Suprapubic skin (tissue), 4 donors: Measurements from ENCODE around the gene ATF6. TPM values are rescaled to one million over a fixed set of nuclear protein-coding genes. Genes with fewer than 3 reads are reported as not detected.

ENCODE experiments used
- DNase-seq, 2 donors: peaks; one replicate each; pipeline ENCODE4 v3.0.0-alpha.2; 2019; ENCODE audit warnings: low spot score in 2 of 2
- H3K27ac ChIP-seq: fragments of 200-600 bp; sonication (generic); one replicate; pipeline ENCODE4 v1.5.1; 2019
- H3K27me3 ChIP-seq: fragments of 200-600 bp; sonication (generic); one replicate; pipeline ENCODE4 v1.5.1; 2019
- H3K36me3 ChIP-seq: fragments of 200-600 bp; sonication (generic); one replicate; pipeline ENCODE4 v1.5.1; 2019
- H3K4me1 ChIP-seq: fragments of 200-600 bp; sonication (generic); one replicate; pipeline ENCODE4 v1.5.1; 2019
- H3K4me3 ChIP-seq: fragments of 200-600 bp; sonication (generic); one replicate; pipeline ENCODE4 v1.5.1; 2019; ENCODE audit warnings: mild to moderate bottlenecking
- H3K9me3 ChIP-seq: fragments of 200-600 bp; sonication (generic); one replicate; pipeline ENCODE4 v1.5.1; 2019
- EP300 ChIP-seq: sonication (generic); formaldehyde crosslinking; IDR thresholded peaks from one replicate; pipeline ENCODE4 v1.6.1; 2017; ENCODE audit warnings: antibody characterized with exemption
- POLR2A ChIP-seq, 2 donors: fragments of 450-650 bp; IDR thresholded peaks; one replicate each; pipeline ENCODE4 v1.6.1; 2017; ENCODE audit warnings: antibody characterized with exemption in 2 of 2, mild to moderate bottlenecking in 2 of 2, moderate library complexity in 2 of 2
- POLR2AphosphoS5 ChIP-seq, 3 donors: sonication (generic); formaldehyde crosslinking; IDR thresholded peaks; one replicate each; pipeline ENCODE4 v1.6.1; 2017; ENCODE audit warnings: antibody characterized with exemption in 3 of 3
- WGBS: methylation state at CpG from one replicate; pipeline ENCODE4 v1.1.5; 2018; 5-methylcytosine and 5-hydroxymethylcytosine counted together
- total RNA-seq, 4 donors: library from RNA; depleted of rRNA; stranded (reverse); fragments of >200 nt; gene quantifications; one replicate each; pipeline ENCODE4 v1.1.0, GENCODE V29; 2016
- TF ChIP-seq, protein P1 (sequence below), 2 donors: fragments of 200-600 bp in 1 of 2; fragments of 450-650 bp in 1 of 2; sonication (generic) in 1 of 2; IDR thresholded peaks; one replicate each; pipeline ENCODE4 v1.5.1; 2016 to 2019; ENCODE audit warnings: antibody characterized with exemption in 2 of 2, mild to moderate bottlenecking in 1 of 2, moderate library complexity in 1 of 2

The ATF6 gene
- total RNA-seq, 4 donors from 2014 or later = 28.0 to 32.4 (median 29.7) TPM

DNA sequence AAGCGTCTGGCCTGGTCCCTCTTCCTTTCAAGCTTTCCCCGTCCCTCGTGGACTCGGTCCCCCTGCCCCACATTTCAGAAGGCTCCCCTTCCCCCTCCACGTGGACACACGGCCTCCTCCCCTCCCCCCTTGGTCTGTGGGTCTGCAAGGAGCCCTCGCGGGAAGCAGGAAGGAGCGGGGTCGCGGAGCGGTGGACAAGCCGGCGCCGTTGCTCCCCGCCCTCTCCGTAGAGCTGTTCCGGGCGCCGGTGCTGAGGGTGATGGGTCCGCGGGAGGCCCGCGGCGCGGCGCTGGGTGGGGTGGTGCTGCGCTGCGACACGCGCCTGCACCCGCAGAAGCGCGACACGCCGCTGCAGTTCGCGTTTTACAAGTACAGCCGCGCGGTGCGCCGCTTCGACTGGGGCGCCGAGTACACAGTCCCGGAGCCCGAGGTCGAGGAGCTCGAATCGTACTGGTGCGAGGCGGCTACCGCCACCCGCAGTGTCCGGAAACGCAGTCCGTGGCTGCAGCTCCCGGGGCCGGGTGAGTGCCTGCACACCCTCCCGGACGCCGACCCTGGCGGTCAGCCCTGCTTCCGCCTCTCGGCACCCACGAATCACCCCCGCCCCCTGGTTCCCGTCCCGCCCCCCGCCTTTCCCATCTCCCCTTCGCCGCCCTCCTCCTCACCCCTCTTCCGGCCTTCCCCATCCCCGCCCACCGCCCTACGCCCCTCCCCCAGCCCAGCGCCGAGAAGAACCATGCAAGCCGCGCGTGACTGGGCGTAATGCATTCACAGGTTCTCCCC lies 39.5 kb upstream of the ATF6 start:
- WGBS = under 1% methylated on average over 59 of the region's 83 CpGs

DNA sequence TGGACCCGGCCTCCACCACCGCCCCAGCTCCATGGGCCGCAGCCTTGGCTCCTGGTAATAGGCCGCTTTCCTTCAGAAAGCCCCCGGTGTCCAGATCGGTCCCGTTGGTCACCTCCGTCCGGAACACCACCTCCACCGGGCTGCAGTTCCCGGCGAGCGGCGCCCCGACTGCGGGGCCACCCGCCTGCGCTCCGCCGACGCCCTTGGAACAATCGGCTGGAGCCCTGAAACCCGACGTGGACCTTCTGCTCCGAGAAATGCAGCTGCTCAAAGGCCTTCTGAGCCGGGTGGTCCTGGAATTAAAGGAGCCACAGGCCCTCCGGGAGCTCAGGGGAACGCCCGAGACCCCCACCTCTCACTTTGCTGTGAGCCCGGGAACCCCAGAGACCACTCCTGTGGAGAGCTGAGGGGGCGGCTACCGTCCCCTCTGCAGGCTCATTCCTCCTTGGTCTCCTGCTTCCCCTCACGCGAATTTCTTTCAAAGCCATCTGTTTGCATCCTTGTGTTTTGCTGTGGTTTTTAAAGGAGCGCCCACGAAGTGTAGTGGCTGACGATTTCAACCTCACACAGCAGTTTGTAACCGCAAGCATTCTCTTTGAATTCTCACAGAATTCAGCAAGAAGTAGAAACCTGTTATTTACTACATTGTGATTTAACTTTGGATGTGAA lies 38.7 kb upstream of the ATF6 start:
- peak in 1 of 2 donors; percentile 64 for DNase-seq
- WGBS = 3% methylated on average over 29 of the region's 38 CpGs
- TF ChIP-seq POLR2A (IDR thresholded peaks at IDR 0.05) (no peak), EP300 (no peak), POLR2AphosphoS5 (IDR thresholded peaks at IDR 0.05) (no peak)
- TF ChIP-seq, protein P1, sequence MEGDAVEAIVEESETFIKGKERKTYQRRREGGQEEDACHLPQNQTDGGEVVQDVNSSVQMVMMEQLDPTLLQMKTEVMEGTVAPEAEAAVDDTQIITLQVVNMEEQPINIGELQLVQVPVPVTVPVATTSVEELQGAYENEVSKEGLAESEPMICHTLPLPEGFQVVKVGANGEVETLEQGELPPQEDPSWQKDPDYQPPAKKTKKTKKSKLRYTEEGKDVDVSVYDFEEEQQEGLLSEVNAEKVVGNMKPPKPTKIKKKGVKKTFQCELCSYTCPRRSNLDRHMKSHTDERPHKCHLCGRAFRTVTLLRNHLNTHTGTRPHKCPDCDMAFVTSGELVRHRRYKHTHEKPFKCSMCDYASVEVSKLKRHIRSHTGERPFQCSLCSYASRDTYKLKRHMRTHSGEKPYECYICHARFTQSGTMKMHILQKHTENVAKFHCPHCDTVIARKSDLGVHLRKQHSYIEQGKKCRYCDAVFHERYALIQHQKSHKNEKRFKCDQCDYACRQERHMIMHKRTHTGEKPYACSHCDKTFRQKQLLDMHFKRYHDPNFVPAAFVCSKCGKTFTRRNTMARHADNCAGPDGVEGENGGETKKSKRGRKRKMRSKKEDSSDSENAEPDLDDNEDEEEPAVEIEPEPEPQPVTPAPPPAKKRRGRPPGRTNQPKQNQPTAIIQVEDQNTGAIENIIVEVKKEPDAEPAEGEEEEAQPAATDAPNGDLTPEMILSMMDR (IDR thresholded peaks at IDR 0.05) = no peak
- no peaks in the 10 kb centered on the region for H3K9me3 ChIP-seq
- no peaks in the 10 kb centered on the region for H3K27me3 ChIP-seq
- H3K4me3 ChIP-seq = peak overlapping the region; percentile 93
- H3K27ac ChIP-seq = peak overlapping the region; percentile 94
- H3K36me3 ChIP-seq = no peaks in the 10 kb centered on the region
- H3K4me1 ChIP-seq = peaks cover 19% of the 10 kb centered on the region

More for the DNA sequence above, 39.5 kb upstream of the ATF6 start:
- H3K9me3 ChIP-seq = no peaks in the 10 kb centered on the region
- H3K4me3 ChIP-seq = peak overlapping the region; percentile 93
- H3K27me3 ChIP-seq = no peaks in the 10 kb centered on the region
- peak; percentile 94 to 95 for DNase-seq
- no peaks in the 10 kb centered on the region for H3K36me3 ChIP-seq
- TF ChIP-seq POLR2A (IDR thresholded peaks at IDR 0.05) = peak in 1 of 2 donors; percentile 35
- TF ChIP-seq POLR2AphosphoS5 (IDR thresholded peaks at IDR 0.05) = peak in 1 of 3 donors; percentile 44
- TF ChIP-seq EP300 = no peak
- TF ChIP-seq, protein P1 (IDR thresholded peaks at IDR 0.05) = no peak
- peaks cover 19% of the 10 kb centered on the region for H3K4me1 ChIP-seq
- peak overlapping the region; percentile 94 for H3K27ac ChIP-seq

- TF ChIP-seq EP300 = no peak
- no peak for TF ChIP-seq POLR2AphosphoS5 (IDR thresholded peaks at IDR 0.05)
- DNase-seq = no peak
- no peaks in the 10 kb centered on the region for H3K36me3 ChIP-seq
- WGBS = 75% methylated on average over 7 of the region's 7 CpGs
- no peaks in the 10 kb centered on the region for H3K9me3 ChIP-seq
- no peak overlapping the region for H3K4me3 ChIP-seq
- no peak overlapping the region for H3K27ac ChIP-seq
- no peaks in the 10 kb centered on the region for H3K27me3 ChIP-seq
- H3K4me1 ChIP-seq = peaks cover 26% of the 10 kb centered on the region
Measured at GRCh38 chr1:161728376-161729226, 37.5 kb upstream of the ATF6 start.

DNA sequence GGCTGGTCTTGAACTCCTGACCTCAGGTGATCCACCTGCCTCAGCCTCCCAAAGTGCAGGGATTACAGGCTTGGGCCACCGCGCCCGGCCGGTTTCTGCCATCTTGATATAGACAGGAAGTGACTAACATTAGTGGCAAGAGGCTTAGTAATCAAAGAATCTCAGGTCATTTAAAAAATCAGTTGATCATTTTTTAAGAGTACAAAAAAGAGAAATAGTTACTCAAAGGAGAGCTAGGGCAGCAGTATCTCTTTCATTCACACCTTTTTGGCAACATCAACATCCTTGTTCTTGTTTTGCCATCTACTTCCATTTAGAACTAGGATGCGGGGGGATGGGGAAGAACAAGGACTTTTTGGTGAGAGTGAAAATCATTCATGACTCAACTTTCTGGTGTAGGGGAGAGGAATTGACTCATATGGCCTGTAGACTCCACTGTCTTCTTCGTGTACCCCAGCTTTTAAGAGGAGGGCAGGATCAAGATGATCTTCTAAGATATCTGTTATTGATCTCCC lies 36.0 kb upstream of the ATF6 start:
- no peak for DNase-seq
- H3K4me1 ChIP-seq = peaks cover 32% of the 10 kb centered on the region
- no peak overlapping the region for H3K4me3 ChIP-seq
- 94% methylated on average over 6 of the region's 6 CpGs for WGBS
- H3K27ac ChIP-seq = no peak overlapping the region
- no peak for TF ChIP-seq POLR2A (IDR thresholded peaks at IDR 0.05)
- no peak for TF ChIP-seq EP300
- no peak for TF ChIP-seq POLR2AphosphoS5 (IDR thresholded peaks at IDR 0.05)
- TF ChIP-seq, protein P1 (IDR thresholded peaks at IDR 0.05) = no peak
- no peaks in the 10 kb centered on the region for H3K27me3 ChIP-seq
- no peaks in the 10 kb centered on the region for H3K9me3 ChIP-seq
- H3K36me3 ChIP-seq = no peaks in the 10 kb centered on the region

DNA sequence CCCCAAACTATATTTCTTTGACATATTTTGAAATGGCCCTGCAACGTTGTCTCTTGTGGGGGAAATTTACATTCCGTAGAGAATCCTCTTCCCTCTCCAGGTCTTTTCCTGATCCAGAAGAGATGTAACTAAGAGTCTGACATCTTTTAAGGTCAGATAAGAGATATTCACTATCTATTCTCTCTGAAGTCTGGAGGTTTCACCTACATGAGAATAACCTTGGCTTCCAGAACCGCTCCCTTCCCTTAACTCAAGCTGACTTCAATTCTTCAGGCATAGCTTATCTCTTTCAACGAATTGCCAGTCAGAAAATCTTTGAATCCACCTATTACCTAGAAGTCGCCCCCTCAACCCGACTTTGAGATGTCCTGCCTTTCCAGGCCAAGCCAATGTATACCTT lies 34.9 kb upstream of the ATF6 start:
- Histone ChIP-seq H3K4me1 (peaks cover 22% of the 10 kb centered on the region), H3K9me3 (no peaks in the 10 kb centered on the region), H3K27ac (no peak overlapping the region), H3K36me3 (no peaks in the 10 kb centered on the region), H3K27me3 (no peaks in the 10 kb centered on the region), H3K4me3 (no peak overlapping the region)
- 79% methylated on average over 6 of the region's 6 CpGs for WGBS
- no peak for TF ChIP-seq EP300
- TF ChIP-seq, protein P1 (IDR thresholded peaks at IDR 0.05) = no peak
- no peak for TF ChIP-seq POLR2AphosphoS5 (IDR thresholded peaks at IDR 0.05)
- no peak for TF ChIP-seq POLR2A (IDR thresholded peaks at IDR 0.05)
- no peak for DNase-seq
